ENCODE measurements around the gene PLEKHA8. TPM values are rescaled to one million over a fixed set of nuclear protein-coding genes. Genes with fewer than 3 reads are reported as not detected.
"Not testable (repeated sequence)": the region's sequence is repeated elsewhere in the genome, so short reads cannot be mapped to it uniquely, and the experiment has no call there.

The PLEKHA8 gene
- total RNA-seq, 2 donors from 2014 or later = 12.4 to 13.6 TPM

DNA sequence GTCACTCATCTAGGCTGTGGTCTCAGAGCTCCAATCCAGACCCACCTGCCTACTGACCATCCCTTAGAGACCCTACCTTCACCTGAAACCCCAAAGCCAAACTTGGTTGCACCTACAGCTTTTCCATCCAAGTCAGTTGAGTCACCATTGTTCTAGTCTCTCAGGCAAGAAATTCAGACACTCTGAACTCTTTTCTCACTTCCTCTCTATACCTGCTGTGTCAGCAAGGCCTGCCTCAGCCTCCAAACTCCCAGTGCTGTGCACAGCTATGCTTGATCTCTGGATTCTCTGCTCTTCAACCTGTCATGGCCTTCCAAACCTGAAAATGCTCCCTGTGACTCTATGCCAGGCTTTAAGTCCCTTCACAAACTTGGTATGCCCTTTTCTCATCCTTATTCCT, 59.2 kb downstream of the PLEKHA8 start:
- DNase-seq = no peak
- ATAC-seq = no peak
- intact Hi-C loops (cut with DNase I, micrococcal nuclease) = no loop called here

- ATAC-seq = no peak
- intact Hi-C loops (cut with DNase I, micrococcal nuclease) = no loop called here
- DNase-seq = no peak
Observed at GRCh38 chr7:30088362-30088761, 60.1 kb downstream of the PLEKHA8 start.

DNA sequence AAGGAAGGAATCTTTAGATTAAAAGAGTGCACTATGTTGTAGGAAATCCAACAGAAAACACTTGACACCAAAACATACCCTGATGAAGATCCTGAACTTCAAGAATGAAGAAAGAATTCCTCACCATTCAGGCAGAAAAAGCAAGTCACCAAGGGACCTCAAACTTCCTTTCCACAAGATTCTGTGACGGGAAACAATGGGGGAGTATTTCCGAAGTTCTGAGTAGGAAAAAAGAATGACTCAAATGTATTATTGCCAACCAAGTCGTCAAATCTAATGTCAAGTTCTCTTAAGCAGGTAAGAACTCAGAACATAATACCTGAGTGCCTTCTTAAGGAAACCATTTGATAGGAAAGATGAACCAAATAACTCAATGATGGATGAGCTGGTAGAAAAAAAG, 61.9 kb downstream of the PLEKHA8 start:
- intact Hi-C loops (cut with DNase I, micrococcal nuclease) = no loop called here
- ATAC-seq (no peak), DNase-seq (no peak)

DNA sequence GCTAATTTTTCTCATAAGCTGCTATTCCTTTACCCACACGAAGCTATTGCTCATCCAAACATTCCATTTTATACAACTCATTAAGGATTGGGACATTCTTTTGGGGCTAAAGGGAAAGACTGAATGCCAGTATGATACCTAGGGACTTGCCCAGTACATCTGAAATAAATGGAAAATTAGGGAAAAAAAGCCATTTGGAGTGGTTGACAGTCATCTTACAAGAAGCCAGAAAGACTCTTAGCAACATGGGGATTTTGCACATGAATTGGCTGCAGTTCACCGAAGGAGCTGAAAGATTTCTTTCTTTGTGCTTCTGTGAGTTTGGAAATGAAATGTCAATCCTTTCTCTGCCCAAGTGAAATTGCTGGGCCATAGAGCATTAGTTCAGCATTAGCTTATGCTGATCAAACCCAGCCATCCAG, 63.3 kb downstream of the PLEKHA8 start:
- DNase-seq (no peak), ATAC-seq (no peak)
- intact Hi-C loops (cut with DNase I, micrococcal nuclease) = no loop called here

- intact Hi-C loops (cut with DNase I, micrococcal nuclease) = no loop called here
- DNase-seq = no peak
- no peak for ATAC-seq
Observed at GRCh38 chr7:30091987-30092386, 63.8 kb downstream of the PLEKHA8 start.

GRCh38 chr7:30093420-30093952, 65.3 kb downstream of the PLEKHA8 start:
- ATAC-seq (no peak), DNase-seq (no peak)
- intact Hi-C loops (cut with DNase I, micrococcal nuclease) = no loop called here

GRCh38 chr7:30098599-30098998, 70.4 kb downstream of the PLEKHA8 start:
- intact Hi-C loops (cut with DNase I, micrococcal nuclease); ATAC-seq; DNase-seq: not testable (repeated sequence)

DNA sequence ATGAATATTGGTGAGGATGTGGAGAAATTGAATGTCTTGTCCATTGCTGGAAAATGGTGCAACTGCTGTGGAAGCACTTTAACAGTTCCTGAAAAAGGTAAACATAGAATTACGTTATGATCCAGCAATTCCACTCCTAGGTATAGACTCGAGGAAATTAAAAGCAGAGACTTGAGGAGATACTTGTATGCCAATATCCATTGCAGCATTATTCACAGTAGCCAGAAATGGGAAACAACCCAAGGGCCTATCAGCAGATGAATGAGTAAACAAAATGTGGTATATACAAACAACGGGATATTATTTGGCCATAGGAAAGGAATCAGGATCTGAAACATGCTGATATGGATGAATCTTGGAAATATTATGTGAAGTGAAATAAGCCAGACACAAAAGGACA, 74.1 kb downstream of the PLEKHA8 start:
- ATAC-seq (no peak), DNase-seq (no peak)
- intact Hi-C loops (cut with DNase I, micrococcal nuclease) = no loop called here

DNA sequence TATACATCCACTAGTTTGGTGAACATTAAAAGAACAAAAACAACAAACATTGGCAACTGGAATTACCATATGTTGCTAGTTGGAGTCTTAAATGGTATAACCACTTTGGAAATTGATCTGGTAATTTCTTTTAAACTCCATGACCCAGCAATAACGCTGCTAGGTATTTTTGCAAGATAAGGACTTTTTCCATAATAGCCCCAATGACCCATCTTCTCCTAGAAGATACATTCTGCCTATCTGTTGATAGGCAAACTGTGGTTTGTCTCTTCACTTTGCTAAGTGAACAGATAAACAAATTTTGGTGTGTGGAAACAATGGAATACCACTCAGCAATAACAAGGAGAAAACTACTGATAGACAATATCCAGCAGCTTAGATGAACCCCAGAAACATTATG, 75.9 kb downstream of the PLEKHA8 start:
- intact Hi-C loops (cut with DNase I, micrococcal nuclease) = no loop called here
- ATAC-seq (no peak), DNase-seq (no peak)

- intact Hi-C loops (cut with DNase I, micrococcal nuclease) = no loop called here
- DNase-seq = no peak
- ATAC-seq = no peak
Observed at GRCh38 chr7:30112103-30112713, 84.0 kb downstream of the PLEKHA8 start.

- ATAC-seq = no peak
- DNase-seq = no peak
- intact Hi-C loops (cut with DNase I, micrococcal nuclease) = no loop called here
Observed at GRCh38 chr7:30113144-30113543, 84.9 kb downstream of the PLEKHA8 start.

GRCh38 chr7:30114536-30115238, 86.5 kb downstream of the PLEKHA8 start:
- intact Hi-C loops (cut with DNase I, micrococcal nuclease) = no loop called here
- ATAC-seq (no peak), DNase-seq (no peak)

DNA sequence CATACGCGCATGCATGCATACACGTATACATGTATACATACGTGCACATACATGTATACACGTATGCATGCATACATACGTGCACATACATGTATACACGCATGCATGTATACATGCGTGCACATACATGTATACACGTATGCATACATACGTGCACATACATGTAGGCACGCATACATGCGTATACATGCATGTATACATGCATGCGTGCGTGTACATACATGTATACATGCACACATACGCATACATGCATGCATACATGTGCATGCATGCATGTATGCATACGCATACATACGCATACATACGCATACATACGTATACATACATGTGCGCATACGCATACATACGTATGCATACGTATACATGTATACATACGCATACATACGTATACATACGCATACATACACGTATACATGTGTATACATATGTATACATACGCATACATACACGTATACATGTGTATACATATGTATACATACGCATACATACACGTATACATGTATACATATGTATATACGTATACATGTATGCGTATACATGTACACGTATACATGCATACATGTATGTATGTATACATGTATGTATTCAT, 87.6 kb downstream of the PLEKHA8 start:
- DNase-seq = no peak
- intact Hi-C loops (cut with DNase I, micrococcal nuclease) = no loop called here
- no peak for ATAC-seq

- intact Hi-C loops (cut with DNase I, micrococcal nuclease) = no loop called here
- DNase-seq (no peak), ATAC-seq (no peak)
Observed at GRCh38 chr7:30116771-30117170, 88.6 kb downstream of the PLEKHA8 start.

GRCh38 chr7:30117896-30118295, 89.7 kb downstream of the PLEKHA8 start:
- intact Hi-C loops (cut with DNase I, micrococcal nuclease) = no loop called here

GRCh38 chr7:30119890-30120577, 91.8 kb downstream of the PLEKHA8 start:
- intact Hi-C loops (cut with DNase I, micrococcal nuclease) = no loop called here
- no peak for ATAC-seq

More at GRCh38 chr7:30117896-30118295, 89.7 kb downstream of the PLEKHA8 start:
- no peak for ATAC-seq
- no peak for DNase-seq

DNA sequence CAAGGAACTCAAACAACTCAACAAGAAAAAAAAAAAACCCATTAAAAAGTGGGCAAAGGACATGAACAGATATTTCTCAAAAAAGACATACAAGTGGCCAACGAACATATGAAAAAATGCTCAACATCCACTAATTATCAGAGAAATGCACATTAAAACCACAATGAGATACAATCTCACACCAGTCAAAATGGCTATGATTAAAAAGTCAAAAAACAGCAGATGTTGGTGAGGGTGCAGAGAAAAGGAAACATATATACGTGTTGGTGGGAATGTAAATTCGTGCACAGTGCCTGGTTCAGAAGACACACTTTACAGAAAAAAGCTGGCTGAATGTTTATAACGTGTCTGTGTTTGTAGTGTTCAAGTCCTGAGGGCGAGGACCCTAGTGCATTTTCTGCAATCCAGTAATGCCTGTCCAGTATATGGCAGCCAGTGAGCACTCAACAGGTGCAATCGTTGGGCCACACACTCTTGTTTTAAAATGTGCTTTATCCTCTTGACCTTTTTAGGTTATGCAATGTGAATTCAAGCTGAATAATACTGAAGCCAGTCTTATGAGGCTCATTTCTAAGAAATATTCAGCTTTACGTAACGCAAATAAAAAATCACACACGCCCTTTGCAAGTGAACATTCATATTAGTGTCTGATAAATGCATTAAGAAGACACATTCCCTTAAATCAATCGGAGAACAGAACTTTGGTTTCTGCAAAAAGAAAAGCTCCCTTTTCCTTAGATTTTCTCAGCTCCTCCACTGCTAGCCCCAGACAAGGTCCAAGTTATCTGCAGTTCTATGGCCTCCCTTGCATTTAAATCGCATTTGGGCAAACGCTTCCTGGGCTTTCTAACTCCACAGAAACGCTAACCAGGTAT, 105.8 kb downstream of the PLEKHA8 start:
- ATAC-seq (no peak), DNase-seq (no peak)
- intact Hi-C loops (cut with DNase I, micrococcal nuclease) = no loop called here

More at GRCh38 chr7:30119890-30120577, 91.8 kb downstream of the PLEKHA8 start:
- DNase-seq = no peak

DNA sequence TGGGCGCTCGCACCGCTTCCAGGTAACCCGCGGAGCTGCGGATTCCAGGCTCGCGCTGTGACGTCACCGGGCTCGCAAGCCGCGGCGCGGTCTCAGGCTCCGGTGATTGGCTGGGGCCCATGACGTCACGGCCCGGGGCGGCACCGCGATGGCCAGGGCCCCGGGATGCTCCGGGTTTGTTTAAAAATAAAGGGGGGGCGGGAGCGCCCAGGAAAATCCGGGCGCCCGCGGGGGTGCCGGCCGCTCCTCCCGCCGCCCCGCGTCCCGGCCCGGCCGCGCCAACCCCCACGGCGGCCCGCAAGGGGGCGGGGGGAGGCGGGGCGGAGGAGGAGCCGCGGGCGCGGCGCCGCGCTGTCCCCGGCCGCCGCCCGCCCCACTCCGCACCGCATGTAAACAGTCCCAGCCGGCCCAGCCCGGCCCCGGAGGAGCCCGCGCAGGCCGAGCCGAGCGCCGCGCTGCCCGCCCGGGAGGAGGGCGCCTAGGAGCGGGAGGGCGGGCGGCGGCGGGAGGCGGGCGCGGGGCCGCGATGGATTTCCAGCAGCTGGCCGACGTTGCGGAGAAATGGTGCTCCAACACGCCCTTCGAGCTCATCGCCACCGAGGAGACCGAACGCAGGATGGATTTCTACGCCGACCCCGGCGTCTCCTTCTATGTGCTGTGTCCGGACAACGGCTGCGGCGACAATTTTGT, 106.5 kb downstream of the PLEKHA8 start, which contains the start of gene MTURN:
Gene MTURN (plus strand): TSS at position 376 of the 690 bp plus-strand sequence. CDS start 151 bp downstream, at position 527.
- peak; percentile 82 for ATAC-seq
- intact Hi-C loops (cut with DNase I, micrococcal nuclease) = no loop called here

More for the DNA sequence above, 106.5 kb downstream of the PLEKHA8 start, which contains the start of gene MTURN:
- DNase-seq = peak; percentile 90 to 94

Measured in left colon (tissue), 2 donors.